SK-N-SH (cell line): Measurements from ENCODE around the gene SELENOH. TPM values are rescaled to one million over a fixed set of nuclear protein-coding genes. Genes with fewer than 3 reads are reported as not detected.

ENCODE experiments used
- CTCF ChIA-PET: fragments of 300-600, 350-600 bp; formaldehyde crosslinking; extraction: SDS; loops from one replicate; lab custom pipeline; 2021; lab: Yijun Ruan, JAX
- POLR2A ChIA-PET: fragments of 350-600 bp; sonication (Branson Sonifier 250); formaldehyde crosslinking; extraction: SDS; loops from one replicate; lab custom pipeline; 2020; ENCODE audit warnings: antibody characterized with exemption, inconsistent platforms; lab: Yijun Ruan, JAX
- DNase-seq: peaks from one replicate; pipeline ENCODE4 v3.0.0; 2012
- H2AFZ ChIP-seq: fragments of 200-600 bp; sonication (generic); 2 replicates; pipeline ENCODE4 v1.8.1; 2016; ENCODE audit warnings: antibody characterized with exemption, mild to moderate bottlenecking, low read depth
- H3F3A ChIP-seq: fragments of 200-600 bp; sonication (generic); replicated peaks from 2 replicates; pipeline ENCODE3; 2016; ENCODE audit warnings: antibody characterized with exemption, mild to moderate bottlenecking; ENCODE audit not compliant: insufficient read depth
- H3K27ac ChIP-seq, 2 experiments: fragments of 200-500 bp in 1 of 2; fragments of 200-600 bp in 1 of 2; sonication (Bioruptor generic) in 1 of 2; sonication (generic), shearing (Covaris generic) in 1 of 2; 2 replicates each; pipeline versions ENCODE4 v1.5.1 to v1.6.1; 2014 to 2016; ENCODE audit warnings: low read depth in 2 of 2, inconsistent platforms in 1 of 2, low read length in 1 of 2, mild to moderate bottlenecking in 1 of 2, mixed read lengths in 1 of 2
- H3K27me3 ChIP-seq: fragments of 200-600 bp; sonication (generic), shearing (Covaris generic); 2 replicates; pipeline ENCODE4 v1.6.1; 2016; ENCODE audit warnings: mixed run types; ENCODE audit not compliant: insufficient read depth
- H3K36me3 ChIP-seq, 2 experiments: fragments of 200-500 bp in 1 of 2; fragments of 200-600 bp in 1 of 2; sonication (Bioruptor generic) in 1 of 2; sonication (generic) in 1 of 2; replicated peaks in 1 of 2; 2 replicates each; pipeline versions ENCODE3 to v1.5.1; 2014 to 2016; ENCODE audit warnings: low read length in 1 of 2, mild to moderate bottlenecking in 1 of 2; ENCODE audit not compliant: insufficient read depth in 2 of 2, control insufficient read depth in 1 of 2
- H3K4me1 ChIP-seq, 2 experiments: fragments of 200-500 bp in 1 of 2; fragments of 200-600 bp in 1 of 2; sonication (Bioruptor generic) in 1 of 2; sonication (generic), shearing (Covaris generic) in 1 of 2; 2 replicates each; pipeline versions ENCODE4 v1.5.1 to v1.6.1; 2014 to 2016; ENCODE audit warnings: low read depth in 1 of 2, low read length in 1 of 2, mixed run types in 1 of 2; ENCODE audit not compliant: insufficient read depth in 2 of 2, control insufficient read depth in 1 of 2
- H3K4me2 ChIP-seq: fragments of 200-600 bp; sonication (generic), shearing (Covaris generic); 2 replicates; pipeline ENCODE4 v1.6.1; 2017; ENCODE audit warnings: mixed run types
- H3K4me3 ChIP-seq, 2 experiments: fragments of 200-500 bp in 1 of 2; fragments of 200-600 bp in 1 of 2; sonication (Bioruptor generic) in 1 of 2; sonication (generic), shearing (Covaris generic) in 1 of 2; 2 replicates each; pipeline versions ENCODE4 v1.5.1 to v1.8.1; 2014 to 2016; ENCODE audit warnings: low read depth in 2 of 2, inconsistent platforms in 1 of 2, low read length in 1 of 2, mild to moderate bottlenecking in 1 of 2, mixed read lengths in 1 of 2, moderate library complexity in 1 of 2
- H3K79me2 ChIP-seq: fragments of 200-600 bp; sonication (generic); 2 replicates; pipeline ENCODE4 v1.8.1; 2017; ENCODE audit warnings: mild to moderate bottlenecking; ENCODE audit not compliant: insufficient read depth
- H3K9ac ChIP-seq: fragments of 200-600 bp; sonication (generic); 2 replicates; pipeline ENCODE4 v1.6.1; 2017; ENCODE audit warnings: mixed run types
- H3K9me2 ChIP-seq: fragments of 200-600 bp; sonication (generic); 2 replicates; pipeline ENCODE4 v1.6.1; 2017; ENCODE audit warnings: mixed run types
- H3K9me3 ChIP-seq: fragments of 200-600 bp; sonication (generic); 2 replicates; pipeline ENCODE4 v1.6.1; 2017; ENCODE audit warnings: mixed run types, mild to moderate bottlenecking, moderate library complexity
- H4K20me1 ChIP-seq: fragments of 200-600 bp; sonication (generic); 2 replicates; pipeline ENCODE4 v1.6.1; 2017; ENCODE audit warnings: mild to moderate bottlenecking, mixed run types; ENCODE audit not compliant: insufficient read depth
- CHD2 ChIP-seq: fragments of 150-350 bp; IDR thresholded peaks from 2 replicates; pipeline ENCODE4 v1.6.1; 2018; ENCODE audit warnings: low read length; ENCODE audit not compliant: partially characterized antibody
- ELF1 ChIP-seq: IDR thresholded peaks from 2 replicates; pipeline ENCODE4 v1.4.0; 2012
- EZH2phosphoT487 ChIP-seq: fragments of 200-600 bp; sonication (generic); IDR thresholded peaks from 2 replicates; pipeline ENCODE4 v1.6.1; 2017; ENCODE audit warnings: low read depth, mixed run types, mild to moderate bottlenecking, antibody characterized with exemption, moderate library complexity, borderline replicate concordance
- FOSL2 ChIP-seq: IDR thresholded peaks from 2 replicates; pipeline ENCODE4 v1.4.0; 2012; ENCODE audit warnings: low read depth, mild to moderate bottlenecking, moderate library complexity, borderline replicate concordance
- IRF3 ChIP-seq: fragments of 150-350 bp; IDR thresholded peaks from 2 replicates; pipeline ENCODE4 v1.6.1; 2016; ENCODE audit warnings: mild to moderate bottlenecking, low read depth, low read length
- MEF2A ChIP-seq: IDR thresholded peaks from 2 replicates; pipeline ENCODE4 v1.4.0; 2012; ENCODE audit warnings: low read depth, borderline replicate concordance
- RAD21 ChIP-seq: IDR thresholded peaks from 2 replicates; pipeline ENCODE4 v1.6.1; 2012; ENCODE audit warnings: mild to moderate bottlenecking, low read length
- RCOR1 ChIP-seq: fragments of 150-350 bp; IDR thresholded peaks from 2 replicates; pipeline ENCODE4 v1.6.1; 2017; ENCODE audit warnings: antibody characterized with exemption, low read length
- RFX5 ChIP-seq: IDR thresholded peaks from 2 replicates; pipeline ENCODE4 v1.6.1; 2012; ENCODE audit warnings: mild to moderate bottlenecking, improper control_type of control experiment, low read length
- SMC3 ChIP-seq: IDR thresholded peaks from 2 replicates; pipeline ENCODE4 v1.6.1; 2012; ENCODE audit warnings: low read depth, low read length, improper control_type of control experiment
- TAF1 ChIP-seq: IDR thresholded peaks from 2 replicates; pipeline ENCODE4 v1.6.1; 2012; ENCODE audit warnings: low read depth, mild to moderate bottlenecking, low read length, moderate library complexity, borderline replicate concordance
- TCF12 ChIP-seq: IDR thresholded peaks from 2 replicates; pipeline ENCODE4 v1.4.0; 2012
- TEAD4 ChIP-seq: IDR thresholded peaks from 2 replicates; pipeline ENCODE4 v1.4.0; 2012; ENCODE audit warnings: mild to moderate bottlenecking, borderline replicate concordance; ENCODE audit not compliant: insufficient read depth
- YY1 ChIP-seq: IDR thresholded peaks from 2 replicates; pipeline ENCODE4 v1.4.0; 2012; ENCODE audit warnings: low read depth, mild to moderate bottlenecking
- WGBS: methylation state at CpG from one replicate; pipeline ENCODE4 v1.1.6; 2017; ENCODE audit warnings: low lambda C conversion rate; 5-methylcytosine and 5-hydroxymethylcytosine counted together
- polyA plus RNA-seq, 3 experiments: library from polyadenylated mRNA; depleted of rRNA; stranded (reverse); fragments of >200 nt; gene quantifications; 2 replicates each; pipeline ENCODE4 v1.2.3, GENCODE V29; 2012
- TF ChIP-seq, protein P1 (sequence below): fragments of 200-600 bp; sonication (generic); IDR thresholded peaks from 2 replicates; pipeline ENCODE4 v1.6.1; 2017; ENCODE audit warnings: antibody characterized with exemption, mild to moderate bottlenecking, moderate library complexity
- TF ChIP-seq, protein P2 (sequence below): IDR thresholded peaks from 2 replicates; pipeline ENCODE4 v1.4.0; 2012; ENCODE audit warnings: low read depth, borderline replicate concordance
- TF ChIP-seq, protein P3 (sequence below): fragments of 150-350 bp; IDR thresholded peaks from 2 replicates; pipeline ENCODE4 v1.6.1; 2017; ENCODE audit warnings: antibody characterized with exemption, low read length, low read depth, borderline replicate concordance
- TF ChIP-seq, protein P4 (sequence below): IDR thresholded peaks from 2 replicates; pipeline ENCODE4 v1.4.0; 2012; ENCODE audit warnings: low read depth

Gene SELENOH
- polyA plus RNA-seq, 1 of the 3 experiments (the other 2 are of a cell fraction): 333 TPM

DNA sequence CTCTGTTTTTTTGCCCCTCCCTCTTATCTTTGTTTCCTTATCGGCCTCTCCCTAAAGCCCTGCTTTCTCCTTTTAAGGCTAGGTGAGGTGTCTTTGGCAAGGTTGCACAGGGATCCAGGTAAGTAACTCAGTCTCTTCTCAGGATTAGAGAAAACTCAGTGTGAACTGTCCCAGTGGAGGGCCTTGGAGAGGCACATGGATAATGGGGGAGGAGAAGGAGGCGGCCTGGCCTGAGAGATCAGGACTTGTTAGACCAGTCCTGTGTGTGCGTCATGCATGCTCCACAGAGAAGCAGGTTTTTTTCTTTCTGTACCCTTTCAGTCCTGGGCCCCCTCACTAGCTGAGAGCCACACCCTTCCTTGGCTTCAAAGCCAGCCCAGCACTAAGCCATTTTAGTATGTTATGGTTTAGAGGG, 40.2 kb downstream of the SELENOH start:
- peaks cover 16% of the 10 kb centered on the region for H3F3A ChIP-seq
- 95% methylated on average over 3 of the region's 3 CpGs for WGBS
- no peak overlapping the region for H3K9ac ChIP-seq
- H3K27me3 ChIP-seq: no peaks in the 10 kb centered on the region
- H3K9me3 ChIP-seq: no peaks in the 10 kb centered on the region
- H4K20me1 ChIP-seq: peaks cover 53% of the 10 kb centered on the region
- H3K27ac ChIP-seq: no peak overlapping the region
- H3K4me2 ChIP-seq: no peak overlapping the region
- H3K9me2 ChIP-seq: no peaks in the 10 kb centered on the region
- DNase-seq: no peak
- H3K4me1 ChIP-seq: peaks cover 28 to 45% of the 10 kb centered on the region in 2 experiments
- H3K79me2 ChIP-seq: peaks cover 95% of the 10 kb centered on the region
- H3K4me3 ChIP-seq: no peak overlapping the region
- no peak overlapping the region for H2AFZ ChIP-seq
- TF ChIP-seq TEAD4 (no peak), MEF2A (no peak), ELF1 (no peak), RFX5 (no peak), RAD21 (no peak), RCOR1 (no peak), TCF12 (no peak), CHD2 (no peak), YY1 (no peak), SMC3 (no peak), TAF1 (no peak)
- TF ChIP-seq, protein P1, sequence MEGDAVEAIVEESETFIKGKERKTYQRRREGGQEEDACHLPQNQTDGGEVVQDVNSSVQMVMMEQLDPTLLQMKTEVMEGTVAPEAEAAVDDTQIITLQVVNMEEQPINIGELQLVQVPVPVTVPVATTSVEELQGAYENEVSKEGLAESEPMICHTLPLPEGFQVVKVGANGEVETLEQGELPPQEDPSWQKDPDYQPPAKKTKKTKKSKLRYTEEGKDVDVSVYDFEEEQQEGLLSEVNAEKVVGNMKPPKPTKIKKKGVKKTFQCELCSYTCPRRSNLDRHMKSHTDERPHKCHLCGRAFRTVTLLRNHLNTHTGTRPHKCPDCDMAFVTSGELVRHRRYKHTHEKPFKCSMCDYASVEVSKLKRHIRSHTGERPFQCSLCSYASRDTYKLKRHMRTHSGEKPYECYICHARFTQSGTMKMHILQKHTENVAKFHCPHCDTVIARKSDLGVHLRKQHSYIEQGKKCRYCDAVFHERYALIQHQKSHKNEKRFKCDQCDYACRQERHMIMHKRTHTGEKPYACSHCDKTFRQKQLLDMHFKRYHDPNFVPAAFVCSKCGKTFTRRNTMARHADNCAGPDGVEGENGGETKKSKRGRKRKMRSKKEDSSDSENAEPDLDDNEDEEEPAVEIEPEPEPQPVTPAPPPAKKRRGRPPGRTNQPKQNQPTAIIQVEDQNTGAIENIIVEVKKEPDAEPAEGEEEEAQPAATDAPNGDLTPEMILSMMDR: no peak
- TF ChIP-seq, protein P2, sequence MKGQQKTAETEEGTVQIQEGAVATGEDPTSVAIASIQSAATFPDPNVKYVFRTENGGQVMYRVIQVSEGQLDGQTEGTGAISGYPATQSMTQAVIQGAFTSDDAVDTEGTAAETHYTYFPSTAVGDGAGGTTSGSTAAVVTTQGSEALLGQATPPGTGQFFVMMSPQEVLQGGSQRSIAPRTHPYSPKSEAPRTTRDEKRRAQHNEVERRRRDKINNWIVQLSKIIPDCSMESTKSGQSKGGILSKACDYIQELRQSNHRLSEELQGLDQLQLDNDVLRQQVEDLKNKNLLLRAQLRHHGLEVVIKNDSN: no peak
- TF ChIP-seq, all 33 proteins: peak for 0
- POLR2A ChIA-PET: no interaction called here
- CTCF ChIA-PET: interaction anchor here (7.6 kb wide), 1 partner anchor 19 kb away, joined by 43 read pairs; no protein-coding TSS in a partner anchor
- peaks cover 0 to 4% of the 10 kb centered on the region in 2 experiments for H3K36me3 ChIP-seq

DNA sequence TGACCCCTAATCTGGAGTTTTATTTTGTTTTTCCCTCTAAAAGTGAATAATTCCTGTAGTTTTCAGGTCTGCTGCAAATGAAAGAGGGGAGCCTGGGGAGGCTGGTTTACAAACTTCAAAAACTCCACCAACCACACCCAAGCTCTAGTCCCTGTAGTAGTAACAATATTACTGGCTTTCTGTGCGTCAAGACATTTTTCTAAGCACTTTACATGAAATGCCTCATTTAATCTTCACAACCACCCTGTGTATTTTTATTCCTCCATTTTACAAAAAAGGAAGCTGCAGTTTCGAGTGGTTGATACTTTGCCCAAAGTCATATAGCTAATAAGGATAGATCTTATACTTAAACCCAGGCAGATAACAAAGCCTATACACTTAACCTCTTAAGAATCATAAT, 43.8 kb downstream of the SELENOH start:
- Histone ChIP-seq H3K27me3 (no peaks in the 10 kb centered on the region), H3K79me2 (peaks cover 99% of the 10 kb centered on the region), H3K36me3 (peaks cover 0 to 4% of the 10 kb centered on the region in 2 experiments), H3K9me3 (no peaks in the 10 kb centered on the region), H4K20me1 (peaks cover 39% of the 10 kb centered on the region), H3F3A (peaks cover 5% of the 10 kb centered on the region), H3K9ac (no peak overlapping the region), H3K9me2 (no peaks in the 10 kb centered on the region), H3K4me2 (no peak overlapping the region)
- POLR2A ChIA-PET: interaction anchor here (0.8 kb wide), 1 partner anchor 15 kb away, joined by 3 read pairs; no protein-coding TSS in a partner anchor
- CTCF ChIA-PET: interaction anchor here (0.8 to 1.2 kb wide), 2 partner anchors 16 to 34 kb away, joined by 3 to 8 read pairs; no protein-coding TSS in a partner anchor
- 92% methylated on average over 2 of the region's 2 CpGs for WGBS
- no peak for TF ChIP-seq FOSL2
- no peak for TF ChIP-seq EZH2phosphoT487
- no peak for TF ChIP-seq IRF3
- TF ChIP-seq, protein P3, sequence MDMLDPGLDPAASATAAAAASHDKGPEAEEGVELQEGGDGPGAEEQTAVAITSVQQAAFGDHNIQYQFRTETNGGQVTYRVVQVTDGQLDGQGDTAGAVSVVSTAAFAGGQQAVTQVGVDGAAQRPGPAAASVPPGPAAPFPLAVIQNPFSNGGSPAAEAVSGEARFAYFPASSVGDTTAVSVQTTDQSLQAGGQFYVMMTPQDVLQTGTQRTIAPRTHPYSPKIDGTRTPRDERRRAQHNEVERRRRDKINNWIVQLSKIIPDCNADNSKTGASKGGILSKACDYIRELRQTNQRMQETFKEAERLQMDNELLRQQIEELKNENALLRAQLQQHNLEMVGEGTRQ: no peak
- TF ChIP-seq, protein P4, sequence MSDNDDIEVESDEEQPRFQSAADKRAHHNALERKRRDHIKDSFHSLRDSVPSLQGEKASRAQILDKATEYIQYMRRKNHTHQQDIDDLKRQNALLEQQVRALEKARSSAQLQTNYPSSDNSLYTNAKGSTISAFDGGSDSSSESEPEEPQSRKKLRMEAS: no peak
- TF ChIP-seq, all 33 proteins: peak for 0
- H3K4me3 ChIP-seq: no peak overlapping the region
- no peak for DNase-seq
- H3K27ac ChIP-seq: no peak overlapping the region
- H2AFZ ChIP-seq: no peak overlapping the region
- peaks cover 0 to 22% of the 10 kb centered on the region in 2 experiments; a peak in 2 of 4 replicates for H3K4me1 ChIP-seq
